ENCODE results near the gene PRMT7.

GRCh38 chr16:68351463-68351862 lies 40.6 kb downstream of the PRMT7 start:
- TF ChIP-seq CTCF (IDR thresholded peaks at IDR 0.05 in 8 of 11, conservative IDR thresholded peaks at IDR 0.05 in 3 of 11) (no peak), POLR2A (IDR thresholded peaks at IDR 0.05) (no peak), POLR2AphosphoS5 (IDR thresholded peaks at IDR 0.05) (no peak)
